Neuron (in vitro differentiated cells): ENCODE results near the gene PRDX2.

Experiments used
- H2AFZ ChIP-seq: one replicate; pipeline ENCODE4 v1.6.1; 2013; ENCODE audit warnings: low read depth, mild to moderate bottlenecking, inconsistent platforms, low read length, moderate library complexity
- H3K27me3 ChIP-seq: one replicate; pipeline ENCODE4 v1.6.1; 2013; ENCODE audit warnings: low read length; ENCODE audit not compliant: insufficient read depth
- H3K36me3 ChIP-seq: one replicate; pipeline ENCODE4 v1.6.1; 2013; ENCODE audit warnings: low read length; ENCODE audit not compliant: insufficient read depth
- H3K4me1 ChIP-seq: one replicate; pipeline ENCODE4 v1.6.1; 2013; ENCODE audit warnings: low read length; ENCODE audit not compliant: insufficient read depth
- H3K4me3 ChIP-seq: 2 replicates; pipeline ENCODE4 v1.5.1; 2013; ENCODE audit warnings: mild to moderate bottlenecking, low read length, moderate library complexity
- H3K9me3 ChIP-seq: one replicate; pipeline ENCODE4 v1.6.1; 2013; ENCODE audit warnings: low read length

PRDX2 gene

DNA sequence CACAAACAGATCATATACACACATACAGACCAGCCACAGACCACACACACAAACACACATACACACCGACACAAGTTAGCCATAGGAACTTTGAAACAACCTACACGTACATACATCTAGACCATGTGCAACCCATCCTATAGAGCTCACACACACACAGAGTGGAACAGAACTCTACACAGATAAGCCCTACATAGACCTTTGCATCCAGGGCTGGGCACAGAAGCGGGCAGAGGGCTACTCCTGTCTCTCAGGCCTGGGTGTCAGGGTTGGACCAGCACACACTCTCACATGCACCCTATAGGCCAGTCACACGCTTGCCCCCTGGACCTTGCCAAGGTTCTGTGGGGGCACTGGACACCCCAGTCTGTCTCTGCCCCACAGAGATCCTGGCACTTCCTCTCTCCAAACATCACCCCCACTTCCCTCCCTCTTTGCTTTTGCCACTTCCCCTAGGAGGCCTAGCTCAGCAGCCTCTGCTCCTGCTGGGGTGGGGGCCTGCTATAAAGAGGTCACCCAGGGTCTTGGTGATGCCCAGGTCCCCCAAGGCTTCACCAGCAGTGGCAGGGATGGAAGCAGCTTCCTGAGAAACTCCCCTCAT lies 16.1 kb downstream of the PRDX2 start:
- no peaks in the 10 kb centered on the region for H3K27me3 ChIP-seq
- no peaks in the 10 kb centered on the region for H3K9me3 ChIP-seq
- H3K4me3 ChIP-seq, result no peak overlapping the region
- H3K36me3 ChIP-seq, result no peaks in the 10 kb centered on the region
- no peak overlapping the region for H2AFZ ChIP-seq
- H3K4me1 ChIP-seq, result peaks cover 62% of the 10 kb centered on the region

DNA sequence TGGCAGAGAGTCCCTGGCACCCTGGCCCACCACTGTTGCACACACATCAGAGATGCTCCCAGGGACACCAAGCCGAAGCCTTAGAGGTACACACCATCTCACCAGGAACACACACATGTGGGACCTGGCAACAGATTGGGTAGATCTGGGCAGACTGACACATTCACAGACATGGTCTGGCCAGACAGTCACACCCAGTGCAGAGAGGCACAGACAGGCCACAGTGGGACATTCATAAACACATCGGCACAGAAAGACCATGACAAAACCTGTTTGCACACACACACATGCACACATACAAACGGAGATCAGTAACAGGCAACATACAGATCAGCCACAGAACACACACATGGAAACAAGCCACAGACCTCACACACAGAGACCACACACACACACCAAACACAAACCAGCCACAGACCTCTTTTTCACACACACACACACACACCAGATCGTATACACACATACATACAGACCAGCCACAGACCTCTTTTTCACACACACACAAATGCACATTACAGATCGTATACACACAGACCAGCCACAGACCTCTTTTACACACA lies 16.6 kb downstream of the PRDX2 start:
- peaks cover 57% of the 10 kb centered on the region for H3K4me1 ChIP-seq
- H3K9me3 ChIP-seq, result no peaks in the 10 kb centered on the region
- no peaks in the 10 kb centered on the region for H3K27me3 ChIP-seq
- no peak overlapping the region for H3K4me3 ChIP-seq
- no peak overlapping the region for H2AFZ ChIP-seq
- H3K36me3 ChIP-seq, result no peaks in the 10 kb centered on the region

DNA sequence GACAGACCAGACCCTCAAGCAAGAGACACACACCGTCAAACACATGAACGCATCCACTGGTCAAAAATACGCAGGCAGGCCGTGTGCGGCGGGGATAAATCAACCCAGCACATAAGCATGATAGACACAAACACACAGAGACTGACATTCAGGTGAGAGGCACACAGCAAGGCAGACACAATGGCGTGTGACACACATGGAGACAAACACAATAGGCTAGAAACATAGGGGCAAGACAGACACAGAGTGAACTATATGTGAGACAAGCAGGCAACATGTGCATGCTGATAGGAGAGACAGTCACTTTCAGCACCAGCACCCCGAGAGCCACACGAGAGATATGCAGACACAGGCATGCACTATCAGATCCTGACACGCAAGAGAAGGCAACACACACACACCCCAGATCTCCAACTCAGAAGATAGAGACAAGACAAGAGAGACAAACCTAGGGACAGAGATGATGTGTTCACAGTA lies 17.2 kb downstream of the PRDX2 start:
- Histone ChIP-seq H3K9me3 (no peaks in the 10 kb centered on the region), H3K4me1 (peaks cover 58% of the 10 kb centered on the region), H3K27me3 (no peaks in the 10 kb centered on the region), H3K36me3 (no peaks in the 10 kb centered on the region), H2AFZ (no peak overlapping the region), H3K4me3 (no peak overlapping the region)

DNA sequence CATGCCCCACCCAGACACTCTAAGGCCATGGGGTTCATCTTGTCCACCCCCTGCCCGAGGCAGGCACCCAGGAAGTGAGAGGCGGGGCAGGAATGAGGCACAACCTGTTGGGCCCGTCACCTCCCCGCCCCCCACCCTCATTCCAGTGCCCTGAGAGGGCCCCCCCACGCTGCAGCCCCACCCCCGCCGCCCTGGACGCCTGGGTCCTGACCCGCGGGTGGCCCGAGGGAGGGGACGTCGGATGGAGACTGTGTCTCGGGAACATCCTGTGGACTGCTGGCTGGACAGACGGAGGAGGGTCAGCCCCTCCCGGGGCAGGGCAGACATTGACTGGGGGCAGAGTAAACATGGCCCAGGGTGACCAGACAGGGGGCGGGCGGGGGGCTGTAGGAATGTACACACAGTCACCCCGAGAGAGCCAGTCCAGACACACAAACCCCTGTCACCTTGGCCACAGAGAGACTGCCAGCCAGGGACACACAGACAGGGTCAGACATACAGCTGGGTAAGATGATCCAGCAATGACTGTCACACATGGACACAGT lies 17.7 kb downstream of the PRDX2 start:
- no peak overlapping the region for H3K4me3 ChIP-seq
- no peaks in the 10 kb centered on the region for H3K9me3 ChIP-seq
- no peaks in the 10 kb centered on the region for H3K27me3 ChIP-seq
- H2AFZ ChIP-seq, result no peak overlapping the region
- peaks cover 58% of the 10 kb centered on the region for H3K4me1 ChIP-seq
- no peaks in the 10 kb centered on the region for H3K36me3 ChIP-seq

DNA sequence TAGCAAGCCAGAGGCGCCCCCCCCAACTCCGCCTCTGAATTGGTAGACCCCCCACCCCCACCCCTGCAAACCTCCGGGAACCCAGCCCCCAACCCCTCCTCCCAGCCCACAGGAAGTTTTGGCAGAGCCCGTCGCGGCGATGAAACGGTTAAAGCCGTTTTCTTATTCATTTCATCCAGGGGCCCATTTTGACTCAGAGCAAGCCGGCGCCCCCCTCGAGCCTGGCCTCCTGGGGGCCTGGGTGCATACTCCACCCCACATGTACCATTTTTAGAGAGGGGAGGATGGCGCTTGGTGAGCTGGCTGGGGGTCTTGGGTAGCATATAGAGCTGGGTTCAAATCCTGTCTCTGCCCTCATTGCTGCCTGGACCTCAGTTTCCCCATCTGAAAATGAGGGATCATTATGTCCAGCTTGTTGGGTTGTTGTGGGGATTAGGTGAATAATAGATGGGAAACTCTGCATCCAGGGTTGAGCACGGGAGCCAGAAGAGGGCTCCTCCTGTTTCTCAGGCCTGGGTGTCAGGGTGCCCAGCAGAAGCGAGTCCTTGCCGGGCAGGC lies 18.2 kb downstream of the PRDX2 start:
- H2AFZ ChIP-seq, result no peak overlapping the region
- H3K4me3 ChIP-seq, result no peak overlapping the region
- H3K4me1 ChIP-seq, result peaks cover 58% of the 10 kb centered on the region
- no peaks in the 10 kb centered on the region for H3K36me3 ChIP-seq
- no peaks in the 10 kb centered on the region for H3K27me3 ChIP-seq
- H3K9me3 ChIP-seq, result no peaks in the 10 kb centered on the region

DNA sequence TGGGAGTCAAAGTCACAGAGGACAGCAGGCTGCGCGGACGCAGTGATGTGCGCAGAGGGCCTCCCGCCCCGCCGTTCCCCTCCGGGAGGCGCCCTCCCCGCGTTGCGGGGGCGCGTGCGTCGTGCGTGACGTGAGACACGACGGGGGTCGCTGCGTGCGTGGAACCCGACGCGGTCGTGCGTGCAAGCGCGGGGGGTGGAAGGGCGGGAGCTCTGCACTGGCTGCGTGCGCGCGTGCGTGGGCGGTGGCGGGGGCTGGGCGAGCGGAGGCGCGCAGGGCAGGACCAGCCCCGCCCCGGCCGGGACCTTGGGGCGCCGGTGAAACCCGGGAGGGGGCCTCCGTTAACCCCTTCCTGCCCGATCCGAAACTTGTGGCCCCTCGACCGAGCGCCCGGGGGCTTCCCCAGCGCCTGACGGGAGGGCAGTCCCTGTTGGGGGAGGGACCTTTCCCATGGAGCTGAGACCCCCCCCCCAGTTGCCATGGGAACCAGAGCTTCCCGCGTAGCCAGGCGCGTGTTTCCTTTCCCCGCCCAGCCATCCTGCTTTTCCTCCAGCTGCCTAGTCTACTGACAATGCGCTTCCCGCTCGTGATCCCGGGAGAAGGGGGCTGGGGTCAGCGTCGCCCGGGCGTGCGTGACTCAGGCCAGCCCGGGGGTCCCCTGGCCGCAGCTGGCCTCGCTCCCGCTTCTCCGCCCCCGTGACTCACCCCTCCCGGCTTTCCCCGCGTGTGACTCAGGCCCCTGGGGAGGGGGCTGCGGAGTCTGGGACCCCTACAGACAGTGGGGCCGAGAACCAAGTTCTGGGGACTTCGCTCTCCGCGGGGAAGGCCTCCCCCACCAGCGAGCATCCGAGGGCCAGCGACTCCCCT lies 18.9 kb downstream of the PRDX2 start:
- peak overlapping the region; percentile 31 for H2AFZ ChIP-seq
- H3K9me3 ChIP-seq, result no peaks in the 10 kb centered on the region
- peak overlapping the region; percentile 44 for H3K4me3 ChIP-seq
- no peaks in the 10 kb centered on the region for H3K27me3 ChIP-seq
- H3K4me1 ChIP-seq, result peaks cover 61% of the 10 kb centered on the region
- H3K36me3 ChIP-seq, result no peaks in the 10 kb centered on the region

DNA sequence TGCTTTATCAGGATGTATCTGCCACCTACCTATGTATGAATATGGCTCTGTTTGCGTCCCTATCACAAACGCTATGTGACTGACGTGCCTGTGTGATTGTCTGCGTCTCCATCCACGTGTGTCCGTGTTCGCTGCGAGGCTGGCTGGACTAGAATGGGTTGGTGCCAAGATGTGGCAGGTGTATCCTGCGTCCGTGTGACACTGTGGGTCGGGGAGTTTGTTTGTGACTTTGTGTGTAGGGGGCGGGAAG lies 19.5 kb downstream of the PRDX2 start:
- peaks cover 65% of the 10 kb centered on the region for H3K4me1 ChIP-seq

DNA sequence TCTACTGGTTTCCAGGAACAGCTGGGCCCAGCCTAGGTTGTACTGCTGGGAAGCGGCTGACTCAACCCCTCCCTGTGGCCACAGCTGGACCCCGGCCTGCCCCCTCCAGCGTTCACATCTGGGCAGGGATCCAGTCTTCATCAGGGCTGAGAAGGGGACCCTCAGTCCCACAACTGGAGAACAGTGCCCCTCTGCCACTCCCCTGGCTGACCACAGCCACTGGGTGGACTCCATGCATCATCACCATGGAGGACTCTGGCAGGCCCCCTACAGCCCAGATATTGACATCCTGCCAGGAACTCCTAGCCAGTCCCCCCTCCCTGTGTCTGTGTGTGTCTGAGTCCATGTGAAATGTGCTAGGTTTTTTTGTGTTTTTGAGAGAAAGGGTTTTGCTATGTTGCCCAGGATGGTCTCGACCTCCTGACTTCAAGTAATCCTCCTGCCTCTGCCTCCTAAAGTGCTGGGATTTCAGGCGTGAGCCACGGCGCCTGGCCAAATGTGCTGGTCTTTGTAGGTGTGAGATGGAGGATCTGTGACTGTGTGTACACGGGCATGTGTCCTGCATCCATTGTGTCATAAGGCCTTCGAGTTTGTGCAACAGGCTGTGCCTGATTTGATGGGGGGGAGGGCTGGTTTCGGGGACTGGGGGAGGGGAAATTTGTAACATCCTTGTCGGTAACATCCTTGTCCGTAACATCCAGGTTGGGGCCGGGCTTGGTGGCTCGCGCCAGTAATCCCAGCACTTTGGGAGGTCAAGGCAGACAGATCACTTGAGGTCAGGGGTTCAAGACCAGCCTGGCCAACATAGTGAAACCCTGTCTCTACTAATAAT lies 22.2 kb downstream of the PRDX2 start:
- Histone ChIP-seq H3K27me3 (no peaks in the 10 kb centered on the region), H3K9me3 (no peaks in the 10 kb centered on the region), H3K4me1 (peaks cover 51% of the 10 kb centered on the region), H2AFZ (no peak overlapping the region), H3K4me3 (no peak overlapping the region), H3K36me3 (no peaks in the 10 kb centered on the region)

More for the DNA sequence above, 19.5 kb downstream of the PRDX2 start:
- H3K9me3 ChIP-seq, result no peaks in the 10 kb centered on the region
- H3K36me3 ChIP-seq, result no peaks in the 10 kb centered on the region
- no peaks in the 10 kb centered on the region for H3K27me3 ChIP-seq
- H2AFZ ChIP-seq, result peak overlapping the region; percentile 31
- no peak overlapping the region for H3K4me3 ChIP-seq

DNA sequence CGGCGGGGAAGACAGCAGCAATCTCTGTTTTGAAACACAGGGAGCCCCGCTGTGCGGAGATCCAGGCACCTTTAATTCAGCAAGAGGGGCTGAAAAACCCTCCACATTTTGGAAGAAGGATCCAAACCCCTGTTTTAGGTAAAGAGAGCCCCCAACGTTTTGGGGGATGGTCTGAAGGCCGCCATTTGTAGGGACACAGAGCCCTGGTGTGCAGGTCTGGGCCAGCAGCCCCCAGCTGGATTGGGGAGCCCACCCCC lies 22.8 kb downstream of the PRDX2 start:
- H3K27me3 ChIP-seq, result no peaks in the 10 kb centered on the region
- H3K9me3 ChIP-seq, result no peaks in the 10 kb centered on the region
- peak overlapping the region; percentile 50 for H3K4me3 ChIP-seq
- H3K4me1 ChIP-seq, result peaks cover 46% of the 10 kb centered on the region
- H2AFZ ChIP-seq, result no peak overlapping the region
- H3K36me3 ChIP-seq, result no peaks in the 10 kb centered on the region

DNA sequence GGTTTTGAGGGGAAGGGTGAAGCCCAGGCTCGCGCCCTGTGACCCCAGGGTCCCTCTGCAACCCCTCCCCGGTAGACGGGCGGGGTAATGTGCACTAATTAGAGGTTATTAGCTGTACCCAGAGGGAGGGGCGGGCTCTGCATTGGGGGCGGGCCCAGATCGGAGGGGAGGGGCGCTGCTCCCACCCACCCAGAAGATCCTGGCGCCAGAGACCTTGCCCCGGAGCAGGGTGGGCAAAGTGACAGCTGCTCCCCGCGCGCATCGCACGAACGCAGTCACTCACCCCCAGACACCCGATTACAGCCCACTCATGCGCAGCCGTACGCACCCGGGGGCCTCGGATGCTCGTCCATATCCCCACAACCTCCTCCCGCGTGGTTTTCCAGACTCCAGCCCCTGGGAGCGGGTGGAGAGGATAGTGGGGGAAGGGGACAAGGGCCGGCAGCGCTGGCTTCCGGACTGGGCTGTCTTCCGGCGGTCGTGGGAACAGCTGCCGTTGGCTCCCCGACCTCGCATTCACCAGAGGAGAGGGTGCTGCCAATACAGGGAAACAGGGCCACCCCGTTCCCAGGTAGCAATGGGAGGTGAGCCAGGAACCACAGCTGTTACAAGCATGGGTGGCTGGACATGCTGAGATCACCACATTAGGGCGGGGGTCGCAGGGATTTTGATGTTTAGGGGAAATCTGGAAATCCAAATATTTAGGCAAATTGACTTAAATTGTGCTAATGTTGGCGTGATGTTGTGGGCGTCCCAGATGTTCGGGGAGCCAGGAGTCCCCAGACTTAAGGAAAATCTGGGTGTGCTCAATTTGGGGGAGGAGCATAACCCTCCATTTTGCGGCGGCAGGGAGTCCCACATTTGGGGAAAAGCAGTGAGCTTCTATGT lies 23.3 kb downstream of the PRDX2 start:
- Histone ChIP-seq H2AFZ (peak overlapping the region; percentile 42), H3K4me3 (peak overlapping the region; percentile 50), H3K4me1 (peaks cover 40% of the 10 kb centered on the region), H3K9me3 (no peaks in the 10 kb centered on the region), H3K27me3 (no peaks in the 10 kb centered on the region), H3K36me3 (no peaks in the 10 kb centered on the region)

DNA sequence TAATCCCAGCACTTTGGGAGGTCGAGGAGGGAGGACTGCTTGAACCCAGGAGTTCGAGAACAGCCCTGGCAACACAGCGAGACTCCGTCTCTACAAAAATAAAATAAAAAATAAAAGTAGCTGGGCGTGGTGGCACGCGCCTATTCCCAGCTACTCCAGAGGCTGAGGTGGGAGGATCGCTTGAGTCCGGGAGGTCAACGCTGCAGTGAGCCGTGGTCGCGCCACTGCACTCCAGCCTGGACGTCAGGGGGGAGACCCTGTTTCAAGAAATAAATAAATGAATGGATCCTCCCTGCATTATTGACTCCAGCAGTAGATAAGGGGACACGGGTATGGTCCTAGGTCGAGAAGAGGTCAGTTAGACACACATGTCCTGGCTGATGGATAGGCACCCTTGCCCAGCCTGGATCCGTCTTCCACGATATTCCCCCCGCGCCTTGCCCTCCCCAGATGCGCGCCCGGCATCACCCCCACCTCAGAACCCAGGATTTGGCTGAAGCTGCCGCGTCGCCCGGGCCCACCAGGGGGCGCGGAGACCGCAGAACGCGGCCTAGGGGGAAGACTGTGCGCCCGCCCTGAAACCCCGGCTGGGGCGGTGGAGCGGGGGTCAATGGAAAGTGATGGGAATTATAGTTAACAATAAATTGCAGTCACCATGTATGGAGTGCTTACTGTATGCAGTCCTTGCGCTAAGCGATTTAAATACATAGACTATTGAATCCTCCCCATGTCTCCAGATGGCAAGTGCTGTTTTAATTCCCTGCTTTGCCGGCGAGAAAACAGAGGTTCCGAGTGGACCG lies 24.2 kb downstream of the PRDX2 start:
- Histone ChIP-seq H2AFZ (peak overlapping the region; percentile 42), H3K4me1 (peaks cover 33% of the 10 kb centered on the region), H3K4me3 (peak overlapping the region; percentile 50), H3K9me3 (no peaks in the 10 kb centered on the region), H3K27me3 (no peaks in the 10 kb centered on the region), H3K36me3 (no peaks in the 10 kb centered on the region)
